HEK293 (cell line): ENCODE measurements around the gene SNX15.
A peak's percentile ranks its signal among the peaks of the same experiment; 100 is the strongest.

ENCODE experiments used
- CTCF ChIA-PET: fragments of 350-600 bp; formaldehyde crosslinking; extraction: SDS; loops from one replicate; lab custom pipeline; 2021; ENCODE audit warnings: antibody characterized with exemption; lab: Yijun Ruan, JAX
- POLR2A ChIA-PET: fragments of 300-600 bp; formaldehyde crosslinking; extraction: SDS; loops from one replicate; lab custom pipeline; 2020; ENCODE audit warnings: antibody characterized with exemption, inconsistent platforms; lab: Yijun Ruan, JAX
- H3K27ac ChIP-seq: fragments of 200-500 bp; sonication (Bioruptor generic); 2 replicates; pipeline ENCODE4 v1.5.1; 2014; ENCODE audit warnings: low read depth, low read length, control low read depth, inconsistent platforms; ENCODE audit errors: extremely low read depth
- H3K36me3 ChIP-seq, 2 experiments: fragments of 200-500 bp in 1 of 2; sonication (Bioruptor generic) in 1 of 2; 1 replicate in 1 of 2; 2 replicates in 1 of 2; pipeline ENCODE4 v1.5.1; 2014 to 2017; ENCODE audit warnings: inconsistent platforms in 2 of 2, low read length in 2 of 2; ENCODE audit not compliant: control insufficient read depth in 2 of 2, insufficient read depth in 1 of 2
- H3K4me1 ChIP-seq: fragments of 200-500 bp; sonication (Bioruptor generic); 2 replicates; pipeline ENCODE4 v1.5.1; 2014; ENCODE audit warnings: mild to moderate bottlenecking, low read length, inconsistent platforms; ENCODE audit not compliant: control insufficient read depth, insufficient read depth
- H3K4me3 ChIP-seq: 2 replicates; pipeline ENCODE4 v1.5.1; 2011; ENCODE audit warnings: low read depth, mild to moderate bottlenecking, control low read depth, low read length, moderate library complexity
- H3K9me3 ChIP-seq: fragments of 200-500 bp; sonication (Bioruptor generic); 2 replicates; pipeline ENCODE4 v1.5.1; 2014; ENCODE audit warnings: low read depth, low read length, inconsistent platforms; ENCODE audit not compliant: control insufficient read depth, insufficient read depth
- IKZF3 ChIP-seq: fragments of 450-650 bp; IDR thresholded peaks from 2 replicates; pipeline ENCODE4 v1.5.0; 2018; ENCODE audit warnings: missing biosample characterization, mild to moderate bottlenecking, missing genetic modification characterization, moderate library complexity
- KLF16 ChIP-seq: fragments of 450-650 bp; formaldehyde crosslinking; IDR thresholded peaks from 2 replicates; pipeline ENCODE4 v1.5.1; 2017; ENCODE audit warnings: missing biosample characterization, missing genetic modification characterization
- PRDM6 ChIP-seq: fragments of 450-650 bp; formaldehyde crosslinking; IDR thresholded peaks from 2 replicates; pipeline ENCODE4 v1.5.1; 2017; ENCODE audit warnings: missing biosample characterization, missing genetic modification characterization
- SETDB1 ChIP-seq: IDR thresholded peaks from one replicate; pipeline ENCODE4 v1.6.1; 2017; ENCODE audit warnings: mild to moderate bottlenecking, low read length, moderate library complexity, mixed read lengths; ENCODE audit not compliant: insufficient read length
- SP3 ChIP-seq: fragments of 450-650 bp; formaldehyde crosslinking; IDR thresholded peaks from 2 replicates; pipeline ENCODE4 v1.5.1; 2016; ENCODE audit warnings: missing biosample characterization, missing genetic modification characterization
- ZBTB17 ChIP-seq: fragments of 450-650 bp; formaldehyde crosslinking; IDR thresholded peaks from 2 replicates; pipeline ENCODE4 v1.5.1; 2016; ENCODE audit warnings: missing biosample characterization, missing genetic modification characterization
- ZBTB26 ChIP-seq: fragments of 450-650 bp; formaldehyde crosslinking; optimal IDR thresholded peaks from 2 replicates; pipeline ENCODE3; 2016; ENCODE audit warnings: missing biosample characterization, mild to moderate bottlenecking, missing genetic modification characterization
- ZBTB48 ChIP-seq: fragments of 450-650 bp; formaldehyde crosslinking; IDR thresholded peaks from 2 replicates; pipeline ENCODE4 v1.5.1; 2016; ENCODE audit warnings: missing biosample characterization, missing genetic modification characterization
- ZBTB7A ChIP-seq: fragments of 450-650 bp; formaldehyde crosslinking; IDR thresholded peaks from 2 replicates; pipeline ENCODE4 v1.5.1; 2016; ENCODE audit warnings: low read depth, missing biosample characterization, missing genetic modification characterization
- ZFHX2 ChIP-seq: fragments of 450-650 bp; formaldehyde crosslinking; conservative IDR thresholded peaks from 2 replicates; pipeline ENCODE4 v1.5.1; 2016; ENCODE audit warnings: missing biosample characterization, missing genetic modification characterization
- ZFP37 ChIP-seq: fragments of 450-650 bp; formaldehyde crosslinking; IDR thresholded peaks from 2 replicates; pipeline ENCODE4 v1.5.1; 2016; ENCODE audit warnings: missing biosample characterization, missing genetic modification characterization
- ZNF10 ChIP-seq: fragments of 450-650 bp; formaldehyde crosslinking; IDR thresholded peaks from 2 replicates; pipeline ENCODE4 v1.5.1; 2017; ENCODE audit warnings: missing biosample characterization, missing genetic modification characterization
- ZNF138 ChIP-seq: fragments of 450-650 bp; formaldehyde crosslinking; IDR thresholded peaks from 2 replicates; pipeline ENCODE4 v1.5.1; 2016; ENCODE audit warnings: missing biosample characterization, missing genetic modification characterization, borderline replicate concordance
- ZNF23 ChIP-seq: fragments of 450-650 bp; formaldehyde crosslinking; IDR thresholded peaks from 2 replicates; pipeline ENCODE4 v1.5.1; 2016; ENCODE audit warnings: missing biosample characterization, missing genetic modification characterization, borderline replicate concordance
- ZNF311 ChIP-seq: fragments of 450-650 bp; formaldehyde crosslinking; IDR thresholded peaks from 2 replicates; pipeline ENCODE4 v1.5.1; 2017; ENCODE audit warnings: missing biosample characterization, missing genetic modification characterization, borderline replicate concordance
- ZNF324 ChIP-seq: fragments of 450-650 bp; formaldehyde crosslinking; IDR thresholded peaks from 2 replicates; pipeline ENCODE4 v1.5.1; 2016; ENCODE audit warnings: missing biosample characterization, missing genetic modification characterization
- ZNF335 ChIP-seq: fragments of 450-650 bp; formaldehyde crosslinking; conservative IDR thresholded peaks from 2 replicates; pipeline ENCODE4 v1.5.1; 2016; ENCODE audit warnings: missing biosample characterization, missing genetic modification characterization
- ZNF423 ChIP-seq: fragments of 450-650 bp; formaldehyde crosslinking; IDR thresholded peaks from 2 replicates; pipeline ENCODE4 v1.5.1; 2016; ENCODE audit warnings: missing biosample characterization, missing genetic modification characterization
- ZNF596 ChIP-seq: fragments of 450-650 bp; IDR thresholded peaks from 2 replicates; pipeline ENCODE4 v1.5.0; 2018; ENCODE audit warnings: missing biosample characterization, mild to moderate bottlenecking, missing genetic modification characterization, moderate library complexity
- ZSCAN30 ChIP-seq: fragments of 450-650 bp; IDR thresholded peaks from 2 replicates; pipeline ENCODE4 v1.5.1; 2018; ENCODE audit warnings: missing biosample characterization, mild to moderate bottlenecking, missing genetic modification characterization, moderate library complexity
- ZSCAN5A ChIP-seq: fragments of 450-650 bp; formaldehyde crosslinking; IDR thresholded peaks from 2 replicates; pipeline ENCODE4 v1.5.1; 2016; ENCODE audit warnings: missing biosample characterization, missing genetic modification characterization
- ZXDB ChIP-seq: fragments of 450-650 bp; formaldehyde crosslinking; IDR thresholded peaks from 2 replicates; pipeline ENCODE4 v1.5.1; 2016; ENCODE audit warnings: missing biosample characterization, missing genetic modification characterization
- TF ChIP-seq, protein P1 (sequence below): fragments of 450-650 bp; formaldehyde crosslinking; IDR thresholded peaks from 2 replicates; pipeline ENCODE4 v1.5.1; 2016; ENCODE audit warnings: missing biosample characterization, missing genetic modification characterization
- TF ChIP-seq, protein P2 (sequence below): fragments of 450-650 bp; formaldehyde crosslinking; IDR thresholded peaks from 2 replicates; pipeline ENCODE4 v1.5.1; 2016; ENCODE audit warnings: missing biosample characterization, missing genetic modification characterization
- TF ChIP-seq, protein P3 (sequence below): fragments of 450-650 bp; formaldehyde crosslinking; IDR thresholded peaks from 2 replicates; pipeline ENCODE4 v1.5.1; 2016; ENCODE audit warnings: missing biosample characterization, missing genetic modification characterization

SNX15 gene

GRCh38 chr11:65013130-65013887 is 13.9 kb upstream of the SNX15 start (continued):
- TF ChIP-seq ZNF138 (no peak), SETDB1 (no peak), ZBTB48 (no peak), PRDM6 (tag by site-specific recombination) (no peak), ZNF311 (tag by site-specific recombination) (no peak), ZSCAN5A (tag by site-specific recombination) (0 out of 2 replicates have a peak, but pooled peaks have one; percentile 30)
- TF ChIP-seq, protein P1, sequence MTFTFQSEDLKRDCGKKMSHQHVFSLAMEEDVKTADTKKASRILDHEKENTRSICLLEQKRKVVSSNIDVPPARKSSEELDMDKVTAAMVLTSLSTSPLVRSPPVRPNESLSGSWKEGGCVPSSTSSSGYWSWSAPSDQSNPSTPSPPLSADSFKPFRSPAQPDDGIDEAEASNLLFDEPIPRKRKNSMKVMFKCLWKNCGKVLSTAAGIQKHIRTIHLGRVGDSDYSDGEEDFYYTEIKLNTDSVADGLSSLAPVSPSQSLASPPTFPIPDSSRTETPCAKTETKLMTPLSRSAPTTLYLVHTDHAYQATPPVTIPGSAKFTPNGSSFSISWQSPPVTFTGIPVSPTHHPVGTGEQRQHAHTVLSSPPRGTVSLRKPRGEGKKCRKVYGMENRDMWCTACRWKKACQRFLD (tag by site-specific recombination): no peak

DNA sequence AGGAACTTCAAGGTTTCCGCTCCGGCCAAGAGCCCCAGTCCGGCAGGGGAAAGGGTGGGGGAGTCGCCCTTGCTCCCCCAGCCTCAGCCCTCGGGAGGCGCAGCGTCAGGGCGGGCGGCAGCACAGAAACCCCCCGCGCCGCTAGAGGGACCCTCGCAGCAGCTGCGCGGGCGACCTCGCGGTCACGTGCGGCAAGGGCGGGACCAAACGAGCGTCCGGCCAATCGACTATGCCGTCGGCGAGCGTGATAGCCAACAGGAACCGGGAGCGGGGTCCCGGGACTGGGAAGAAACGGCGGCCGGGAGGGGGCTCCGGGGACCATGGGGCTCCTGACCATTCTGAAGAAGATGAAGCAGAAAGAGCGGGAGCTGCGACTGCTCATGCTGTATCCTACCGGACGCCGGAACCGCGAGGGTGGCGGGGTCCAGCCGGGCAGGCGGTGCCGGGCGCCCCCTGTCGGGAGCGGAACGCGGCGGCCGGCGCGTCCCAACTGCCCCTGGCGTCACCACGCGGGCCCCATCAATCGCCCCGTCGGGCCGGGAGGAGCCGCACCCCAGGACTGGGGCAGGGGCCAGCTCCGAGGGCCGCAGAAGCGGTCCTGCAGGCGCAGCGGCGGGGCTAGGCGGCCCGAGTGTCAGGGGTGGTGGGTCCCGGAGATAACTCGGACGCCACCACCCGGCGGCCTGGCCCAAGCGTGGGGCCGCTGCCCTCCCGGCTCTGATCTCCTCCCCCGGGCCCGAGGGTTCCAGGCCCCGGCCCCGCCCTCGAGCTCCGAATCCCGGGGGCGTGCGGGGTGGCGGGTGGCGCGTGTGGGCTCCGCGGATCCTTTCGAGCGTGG is 13.1 kb upstream of the SNX15 start, which contains the start of gene ARL2:
Gene ARL2 (plus strand): TSS at position 273 of the 838 bp plus-strand sequence. CDS start 48 bp downstream, at position 321.
- ChIA-PET CTCF (interaction anchor here (0.6 to 2.7 kb wide), 32 partner anchors 11 to 743 kb away, joined by 3 to 24 read pairs (median 4); partner anchors contain the start of genes BATF2, CAPN1, SAC3D1 and SNX15), POLR2A (interaction anchor here (0.6 to 1.9 kb wide), 12 partner anchors 12 to 129 kb away, joined by 3 to 7 read pairs (median 5); partner anchors contain the start of genes FAU, MRPL49, PPP2R5B and SAC3D1)
- H3K4me3 ChIP-seq: peak within 1 kb of the TSS; percentile 77
- peaks cover 0 to 29% of the 10 kb centered on the region in 2 experiments; a peak in 2 of 3 replicates for H3K36me3 ChIP-seq
- H3K27ac ChIP-seq: peak within 1 kb of the TSS; percentile 86
- no peaks in the 10 kb centered on the region for H3K9me3 ChIP-seq
- no peaks in the 10 kb centered on the region for H3K4me1 ChIP-seq
- TF ChIP-seq, protein P2, sequence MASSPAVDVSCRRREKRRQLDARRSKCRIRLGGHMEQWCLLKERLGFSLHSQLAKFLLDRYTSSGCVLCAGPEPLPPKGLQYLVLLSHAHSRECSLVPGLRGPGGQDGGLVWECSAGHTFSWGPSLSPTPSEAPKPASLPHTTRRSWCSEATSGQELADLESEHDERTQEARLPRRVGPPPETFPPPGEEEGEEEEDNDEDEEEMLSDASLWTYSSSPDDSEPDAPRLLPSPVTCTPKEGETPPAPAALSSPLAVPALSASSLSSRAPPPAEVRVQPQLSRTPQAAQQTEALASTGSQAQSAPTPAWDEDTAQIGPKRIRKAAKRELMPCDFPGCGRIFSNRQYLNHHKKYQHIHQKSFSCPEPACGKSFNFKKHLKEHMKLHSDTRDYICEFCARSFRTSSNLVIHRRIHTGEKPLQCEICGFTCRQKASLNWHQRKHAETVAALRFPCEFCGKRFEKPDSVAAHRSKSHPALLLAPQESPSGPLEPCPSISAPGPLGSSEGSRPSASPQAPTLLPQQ (tag by site-specific recombination): peak; percentile 90
- TF ChIP-seq ZSCAN30 (peak; percentile 78), ZBTB26 (tag by site-specific recombination) (peak; percentile 81), ZXDB (tag by site-specific recombination) (peak; percentile 74), ZNF596 (tag by site-specific recombination) (0 out of 2 replicates have a peak, but pooled peaks have one; percentile 33), ZBTB48 (peak; percentile 55), ZNF324 (tag by site-specific recombination) (peak; percentile 68; the same call in 1 of the 2 replicates), IKZF3 (peak; percentile 35), ZNF335 (tag by site-specific recombination) (peak; percentile 84), ZNF23 (tag by site-specific recombination) (no peak), ZFP37 (tag by site-specific recombination) (peak; percentile 93; the same call in 1 of the 2 replicates), ZNF423 (peak; percentile 55; the same call in 1 of the 2 replicates), ZBTB7A (tag by site-specific recombination) (peak; percentile 69; the same call in 1 of the 2 replicates), KLF16 (0 out of 2 replicates have a peak, but pooled peaks have one; percentile 42), ZBTB17 (tag by site-specific recombination) (peak; percentile 69), SP3 (peak; percentile 31; the same call in 1 of the 2 replicates), ZFHX2 (tag by site-specific recombination) (peak; percentile 89), ZNF10 (tag by site-specific recombination) (no peak)
- TF ChIP-seq, protein P3, sequence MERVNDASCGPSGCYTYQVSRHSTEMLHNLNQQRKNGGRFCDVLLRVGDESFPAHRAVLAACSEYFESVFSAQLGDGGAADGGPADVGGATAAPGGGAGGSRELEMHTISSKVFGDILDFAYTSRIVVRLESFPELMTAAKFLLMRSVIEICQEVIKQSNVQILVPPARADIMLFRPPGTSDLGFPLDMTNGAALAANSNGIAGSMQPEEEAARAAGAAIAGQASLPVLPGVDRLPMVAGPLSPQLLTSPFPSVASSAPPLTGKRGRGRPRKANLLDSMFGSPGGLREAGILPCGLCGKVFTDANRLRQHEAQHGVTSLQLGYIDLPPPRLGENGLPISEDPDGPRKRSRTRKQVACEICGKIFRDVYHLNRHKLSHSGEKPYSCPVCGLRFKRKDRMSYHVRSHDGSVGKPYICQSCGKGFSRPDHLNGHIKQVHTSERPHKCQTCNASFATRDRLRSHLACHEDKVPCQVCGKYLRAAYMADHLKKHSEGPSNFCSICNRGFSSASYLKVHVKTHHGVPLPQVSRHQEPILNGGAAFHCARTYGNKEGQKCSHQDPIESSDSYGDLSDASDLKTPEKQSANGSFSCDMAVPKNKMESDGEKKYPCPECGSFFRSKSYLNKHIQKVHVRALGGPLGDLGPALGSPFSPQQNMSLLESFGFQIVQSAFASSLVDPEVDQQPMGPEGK: peak; percentile 62
